HepG2 (cell line): ENCODE results near the gene SLC25A22. TPM values are rescaled to one million over a fixed set of nuclear protein-coding genes. Genes with fewer than 3 reads are reported as not detected.

Experiments used
- ATAC-seq: fragments of 200-7000 bp; cut with Tn5 transposase; 3 replicates; pipeline ENCODE4 v1.9.1; 2020; ENCODE audit warnings: mild to moderate bottlenecking, moderate library complexity
- BruUV-seq: library from RNA; stranded (reverse); fragments of 400-500 nt; replicated peaks from 2 replicates; lab custom pipeline; 2021; lab: Mats Ljungman, UMichigan
- CTCF ChIA-PET: fragments of 300-600 bp; formaldehyde crosslinking; extraction: SDS; loops from one replicate; lab custom pipeline; 2021; ENCODE audit warnings: low total read pairs, inconsistent platforms, low intra/inter-chr PET ratio; lab: Yijun Ruan, JAX
- POLR2A ChIA-PET: fragments of 350-600 bp; sonication (Branson Sonifier 250); formaldehyde crosslinking; loops from one replicate; lab custom pipeline; 2020; ENCODE audit warnings: antibody characterized with exemption, inconsistent platforms; lab: Yijun Ruan, JAX
- DNase-seq: peaks from one replicate; pipeline ENCODE4 v3.0.0-alpha.2; 2015; ENCODE audit warnings: low spot score
- FAIRE-seq: peaks from 3 replicates; lab custom pipeline; 2011; peaks lifted over from hg19 to GRCh38; lab: Jason Lieb, UNC
- H2AFZ ChIP-seq: one replicate; pipeline ENCODE4 v1.6.1; 2011; ENCODE audit warnings: low read length, inconsistent platforms
- H3K27ac ChIP-seq: fragments of 300-600 bp; 3 replicates; pipeline ENCODE4 v1.8.0; 2011; ENCODE audit warnings: mixed run types, mild to moderate bottlenecking, mixed read lengths, low read length, inconsistent platforms; ENCODE audit not compliant: insufficient read depth; ENCODE audit errors: extremely low read length
- H3K27me3 ChIP-seq, 2 experiments: fragments of 200-600 bp in 1 of 2; 2 replicates in 1 of 2; 3 replicates in 1 of 2; pipeline versions ENCODE4 v1.6.0 to v1.8.0; 2011; ENCODE audit warnings: low read length in 2 of 2, mild to moderate bottlenecking in 2 of 2, moderate library complexity in 2 of 2, inconsistent platforms in 1 of 2; ENCODE audit not compliant: insufficient read depth in 2 of 2, control insufficient read depth in 1 of 2
- H3K36me3 ChIP-seq, 2 experiments: fragments of 200-600 bp in 1 of 2; replicated peaks in 1 of 2; 2 replicates in 1 of 2; 3 replicates in 1 of 2; pipeline versions ENCODE4 v1.5.1 to v1.8.0; 2011; ENCODE audit warnings: low read length in 2 of 2, inconsistent platforms in 1 of 2; ENCODE audit not compliant: insufficient read depth in 2 of 2, control insufficient read depth in 1 of 2
- H3K4me1 ChIP-seq: 2 replicates; pipeline ENCODE4 v1.5.1; 2012; ENCODE audit warnings: low read length, inconsistent platforms; ENCODE audit not compliant: insufficient read depth
- H3K4me2 ChIP-seq: 2 replicates; pipeline ENCODE4 v1.6.0; 2011; ENCODE audit warnings: low read depth, low read length, inconsistent platforms
- H3K4me3 ChIP-seq, 3 experiments: fragments of 200-600 bp in 1 of 3; sonication (generic), shearing (Covaris generic) in 1 of 3; replicated peaks in 1 of 3; 2 replicates each; pipeline ENCODE4 v1.5.1; 2011 to 2016; ENCODE audit warnings: low read length in 3 of 3, inconsistent platforms in 2 of 3, low read depth in 2 of 3, mild to moderate bottlenecking in 2 of 3, control low read depth in 1 of 3, mixed read lengths in 1 of 3; ENCODE audit not compliant: insufficient read depth in 1 of 3
- H3K79me2 ChIP-seq: one replicate; pipeline ENCODE4 v1.6.1; 2011; ENCODE audit warnings: low read length, inconsistent platforms; ENCODE audit not compliant: insufficient read depth
- H3K9ac ChIP-seq: 2 replicates; pipeline ENCODE4 v1.6.0; 2011; ENCODE audit warnings: mild to moderate bottlenecking, low read depth, low read length, inconsistent platforms; ENCODE audit not compliant: insufficient read depth
- H3K9me3 ChIP-seq: 2 replicates; pipeline ENCODE4 v1.5.1; 2012; ENCODE audit warnings: mild to moderate bottlenecking, low read length
- H4K20me1 ChIP-seq: 2 replicates; pipeline ENCODE4 v1.6.0; 2011; ENCODE audit warnings: inconsistent platforms, mild to moderate bottlenecking, low read length, moderate library complexity; ENCODE audit not compliant: insufficient read depth
- AGO2 ChIP-seq: fragments of 200-400 bp; formaldehyde crosslinking; optimal IDR thresholded peaks from 2 replicates; pipeline ENCODE3; 2017; ENCODE audit warnings: mild to moderate bottlenecking, low read depth, low read length, moderate library complexity
- POLR2G ChIP-seq: fragments of 200-400 bp; formaldehyde crosslinking; IDR thresholded peaks from 2 replicates; pipeline ENCODE4 v1.6.1; 2018; ENCODE audit warnings: mild to moderate bottlenecking, low read depth, low read length, moderate library complexity
- RBM22 ChIP-seq: fragments of 200-400 bp; formaldehyde crosslinking; optimal IDR thresholded peaks from 2 replicates; pipeline ENCODE3; 2017; ENCODE audit warnings: mild to moderate bottlenecking, low read length, moderate library complexity
- TCF12 ChIP-seq, 2 experiments: fragments of 450-650 bp in 1 of 2; sonication (generic) in 1 of 2; formaldehyde crosslinking in 1 of 2; IDR thresholded peaks; 2 replicates each; pipeline versions ENCODE4 v1.6.1 to v1.8.0; 2017 to 2022; ENCODE audit warnings: antibody characterized with exemption in 1 of 2, mild to moderate bottlenecking in 1 of 2, missing genetic modification reagents in 1 of 2, moderate library complexity in 1 of 2
- ZFY ChIP-seq: sonication (generic); formaldehyde crosslinking; IDR thresholded peaks from 2 replicates; pipeline ENCODE4 v1.4.0; 2020; ENCODE audit warnings: missing genetic modification reagents
- ZNF609 ChIP-seq: sonication (generic); formaldehyde crosslinking; IDR thresholded peaks from 2 replicates; pipeline ENCODE4 v1.4.0; 2020; ENCODE audit warnings: mild to moderate bottlenecking, missing genetic modification reagents, borderline replicate concordance
- WGBS: methylation state at CpG from one replicate; pipeline ENCODE4 v1.1.6; 2017; ENCODE audit warnings: low lambda C conversion rate; 5-methylcytosine and 5-hydroxymethylcytosine counted together
- in situ Hi-C: cut with HindIII; loops from 2 replicates; pipeline ENCODE4 v1.10.0; 2017; ENCODE audit warnings: low pct_unique_long_range_greater_than_20kb; ENCODE audit not compliant: extremely low pct_ligation_motif_present
- intact Hi-C: fragments of 100-400 bp; cut with micrococcal nuclease; formaldehyde crosslinking; loops from one replicate; pipeline ENCODE4 v1.10.0; 2022; ENCODE audit not compliant: unreplicated experiment
- polyA plus RNA-seq, 8 experiments: library from polyadenylated mRNA; depleted of rRNA in 3 of 8; stranded (reverse) in 7 of 8; unstranded in 1 of 8; fragments of >200 nt; fragmentation: Illumina TruSeq in 4 of 8; extraction: Trizol in 4 of 8; gene quantifications; 2 replicates each; pipeline versions ENCODE4 v1.2.1 to v1.2.3, GENCODE V29; 2011 to 2016; ENCODE audit warnings: low read depth in 4 of 8, missing spikeins in 1 of 8, mixed read lengths in 1 of 8; ENCODE audit not compliant: insufficient read depth in 1 of 8
- total RNA-seq, 5 experiments: library from RNA; depleted of rRNA; stranded (reverse); fragments of >200 nt; fragmentation: Illumina TruSeq; extraction: Trizol; gene quantifications; 2 replicates each; pipeline ENCODE4 v1.2.3, GENCODE V29; 2016; ENCODE audit warnings: low read depth in 1 of 5

Gene SLC25A22
- total and polyA plus RNA-seq, 2 of the 13 experiments (the other 11 are each of a cell fraction or from before 2014, with no cell fraction given) = 12.4 to 19.2 TPM

GRCh38 chr11:769887-770641 lies 28.0 kb downstream of the SLC25A22 start (continued):
- no peak for TF ChIP-seq ZNF609 (CRISPR knock-in tag)
- peak; percentile 30; the same call in 1 of the 2 replicates for TF ChIP-seq ZFY (CRISPR knock-in tag)

GRCh38 chr11:767238-767637 lies 30.8 kb downstream of the SLC25A22 start:
- H3K4me3 ChIP-seq = no peak overlapping the region
- H3K4me2 ChIP-seq = no peak overlapping the region
- DNase-seq = no peak
- H3K79me2 ChIP-seq = no peaks in the 10 kb centered on the region
- no peak overlapping the region for H2AFZ ChIP-seq
- in situ Hi-C loops = loop anchor here (5.0 kb wide), 1 partner anchor 105 kb away; no protein-coding TSS in a partner anchor
- no peak for FAIRE-seq
- peaks cover 23 to 55% of the 10 kb centered on the region in 2 experiments for H3K36me3 ChIP-seq
- peaks cover 18% of the 10 kb centered on the region for H3K4me1 ChIP-seq
- no peaks in the 10 kb centered on the region for H3K27me3 ChIP-seq
- H3K9me3 ChIP-seq = no peaks in the 10 kb centered on the region
- H3K9ac ChIP-seq = no peak overlapping the region
- peaks cover 9% of the 10 kb centered on the region; the same call in 1 of the 2 replicates for H4K20me1 ChIP-seq
- peak; percentile 53 for TF ChIP-seq RBM22
- peak; percentile 34; the same call in 1 of the 2 replicates for TF ChIP-seq POLR2G
- peak; percentile 92 for TF ChIP-seq AGO2
- TF ChIP-seq TCF12 (IDR thresholded peaks at IDR 0.05) = no peak
- TF ChIP-seq TCF12 (CRISPR knock-in tag; IDR thresholded peaks at IDR 0.05) = no peak
- TF ChIP-seq, all 625 proteins: peak for 3
- no peak overlapping the region for H3K27ac ChIP-seq
- CTCF ChIA-PET = no interaction called here
- BruUV-seq = TSS peak; percentile 45
- no peak for ATAC-seq
- intact Hi-C loops = no loop called here
- WGBS = 100% methylated on average over 4 of the region's 11 CpGs
- POLR2A ChIA-PET = interaction anchor here (1.9 kb wide), 1 partner anchor 10 kb away, joined by 7 read pairs; the partner anchor contains the start of gene GATD1
